GM12878 (cell line): ENCODE results near the gene CSF3R. TPM values are rescaled to one million over a fixed set of nuclear protein-coding genes. Genes with fewer than 3 reads are reported as not detected.

ENCODE experiments used
- ATAC-seq: fragments of 200-7000 bp; cut with Tn5 transposase; 3 replicates; pipeline ENCODE4 v1.9.1; 2020; ENCODE audit warnings: mild to moderate bottlenecking, moderate library complexity
- BruUV-seq: library from RNA; stranded (reverse); fragments of 400-500 nt; replicated peaks from 2 replicates; lab custom pipeline; 2021; lab: Mats Ljungman, UMichigan
- CTCF ChIA-PET: fragments of 300-600 bp; sonication (Branson Sonifier 250); formaldehyde crosslinking; extraction: SDS; loops from one replicate; lab custom pipeline; 2021; ENCODE audit warnings: inconsistent platforms; lab: Yijun Ruan, JAX
- POLR2A ChIA-PET: fragments of 350-600 bp; formaldehyde crosslinking; extraction: SDS; loops from one replicate; lab custom pipeline; 2021; ENCODE audit warnings: inconsistent platforms; lab: Charles Lee
- RAD21 ChIA-PET: fragments of 300-600 bp; sonication (Branson Sonifier 250); formaldehyde crosslinking; loops from one replicate; lab custom pipeline; 2023; ENCODE audit warnings: antibody characterized with exemption; ENCODE audit not compliant: unreplicated experiment; lab: Charles Lee
- SMC1A ChIA-PET: fragments of 300-600 bp; sonication (Branson Sonifier 250); formaldehyde crosslinking; loops from one replicate; lab custom pipeline; 2023; ENCODE audit not compliant: unreplicated experiment, uncharacterized antibody; lab: Charles Lee
- DNase-seq: peaks from one replicate; pipeline ENCODE4 v3.0.0-alpha.2; 2011; ENCODE audit warnings: low read depth, low spot score
- FAIRE-seq: peaks from 3 replicates; lab custom pipeline; 2011; peaks lifted over from hg19 to GRCh38; lab: Jason Lieb, UNC
- H2AFZ ChIP-seq: 2 replicates; pipeline ENCODE4 v1.6.0; 2011; ENCODE audit warnings: low read depth, low read length, control low read depth; ENCODE audit not compliant: control insufficient read depth
- H3K27ac ChIP-seq: 2 replicates; pipeline ENCODE4 v1.5.1; 2011; ENCODE audit warnings: control low read depth; ENCODE audit not compliant: control insufficient read depth, insufficient read depth
- H3K27me3 ChIP-seq, 2 experiments: replicated peaks in 1 of 2; 2 replicates each; pipeline versions ENCODE4 v1.6.0 to v1.6.1; 2011; ENCODE audit warnings: low read length in 1 of 2; ENCODE audit not compliant: control insufficient read depth in 2 of 2, insufficient read depth in 2 of 2
- H3K36me3 ChIP-seq, 2 experiments: 2 replicates each; pipeline ENCODE4 v1.5.1; 2011; ENCODE audit warnings: low read length in 1 of 2; ENCODE audit not compliant: control insufficient read depth in 2 of 2, insufficient read depth in 2 of 2
- H3K4me1 ChIP-seq: 2 replicates; pipeline ENCODE4 v1.6.1; 2011; ENCODE audit warnings: mild to moderate bottlenecking, low read length, moderate library complexity, mixed read lengths; ENCODE audit not compliant: control insufficient read depth, insufficient read depth
- H3K4me2 ChIP-seq: 2 replicates; pipeline ENCODE4 v1.6.0; 2011; ENCODE audit warnings: control low read depth; ENCODE audit not compliant: control insufficient read depth, insufficient read depth
- H3K4me3 ChIP-seq: fragments of 200-600 bp; sonication (generic); 2 replicates; pipeline ENCODE4 v1.5.1; 2016
- H3K79me2 ChIP-seq: 2 replicates; pipeline ENCODE4 v1.6.0; 2011; ENCODE audit warnings: low read length; ENCODE audit not compliant: control insufficient read depth, insufficient read depth
- H3K9ac ChIP-seq: 2 replicates; pipeline ENCODE4 v1.8.0; 2011; ENCODE audit warnings: low read length, control low read depth, mixed read lengths; ENCODE audit not compliant: control insufficient read depth, insufficient read depth
- H3K9me3 ChIP-seq: replicated peaks from 3 replicates; pipeline ENCODE4 v1.5.1; 2011; ENCODE audit warnings: mild to moderate bottlenecking, low read length; ENCODE audit not compliant: control insufficient read depth, insufficient read depth
- H4K20me1 ChIP-seq: 2 replicates; pipeline ENCODE4 v1.6.0; 2011; ENCODE audit not compliant: control insufficient read depth, insufficient read depth
- BACH1 ChIP-seq: fragments of 450-650 bp; IDR thresholded peaks from 2 replicates; pipeline ENCODE4 v1.6.1; 2017; ENCODE audit warnings: mild to moderate bottlenecking, borderline replicate concordance
- CBX3 ChIP-seq: fragments of 200-600 bp; sonication (generic); IDR thresholded peaks from 2 replicates; pipeline ENCODE4 v1.6.1; 2016; ENCODE audit warnings: low read depth, borderline replicate concordance
- CHD2 ChIP-seq: IDR thresholded peaks from 2 replicates; pipeline ENCODE4 v1.6.1; 2011; ENCODE audit warnings: low read depth, low read length, improper control_type of control experiment, borderline replicate concordance
- EGR1 ChIP-seq, 2 experiments: IDR thresholded peaks; 1 replicate in 1 of 2; 2 replicates in 1 of 2; pipeline ENCODE4 v1.6.1; 2011 to 2012; ENCODE audit warnings: low read depth in 2 of 2, low read length in 2 of 2, borderline replicate concordance in 1 of 2, mild to moderate bottlenecking in 1 of 2, moderate library complexity in 1 of 2
- FOS ChIP-seq: IDR thresholded peaks from 3 replicates; pipeline ENCODE4 v1.6.1; 2011; ENCODE audit warnings: borderline replicate concordance; ENCODE audit not compliant: insufficient read length; ENCODE audit errors: extremely low read depth
- IRF4 ChIP-seq: IDR thresholded peaks from 2 replicates; pipeline ENCODE4 v1.6.1; 2011; ENCODE audit warnings: low read depth, low read length
- KAT2A ChIP-seq: conservative IDR thresholded peaks from 2 replicates; pipeline ENCODE4 v1.6.1; 2011; ENCODE audit warnings: low read depth, low read length; ENCODE audit not compliant: control insufficient read depth
- NR2F1 ChIP-seq: fragments of 450-650 bp; conservative IDR thresholded peaks from 2 replicates; pipeline ENCODE4 v1.6.1; 2017; ENCODE audit warnings: mild to moderate bottlenecking
- PRDM15 ChIP-seq: fragments of 450-650 bp; formaldehyde crosslinking; IDR thresholded peaks from 2 replicates; pipeline ENCODE4 v1.4.0; 2020; ENCODE audit warnings: mild to moderate bottlenecking, moderate library complexity
- SMARCA5 ChIP-seq: fragments of 450-650 bp; IDR thresholded peaks from 2 replicates; pipeline ENCODE4 v1.6.1; 2017; ENCODE audit warnings: mild to moderate bottlenecking
- SREBF1 ChIP-seq: IDR thresholded peaks from 2 replicates; pipeline ENCODE4 v1.6.1; 2012; ENCODE audit warnings: mild to moderate bottlenecking, low read length
- SREBF2 ChIP-seq: IDR thresholded peaks from 2 replicates; pipeline ENCODE4 v1.6.1; 2012; ENCODE audit warnings: mild to moderate bottlenecking, low read length
- STAT3 ChIP-seq: IDR thresholded peaks from 2 replicates; pipeline ENCODE4 v1.6.1; 2011; ENCODE audit warnings: low read depth, low read length, improper control_type of control experiment
- ZBTB33 ChIP-seq: fragments of 450-650 bp; IDR thresholded peaks from 2 replicates; pipeline ENCODE4 v1.6.1; 2017; ENCODE audit warnings: mild to moderate bottlenecking
- ZBTB40 ChIP-seq: fragments of 450-650 bp; IDR thresholded peaks from 2 replicates; pipeline ENCODE4 v1.6.1; 2016; ENCODE audit warnings: mild to moderate bottlenecking, moderate library complexity, borderline replicate concordance
- ZNF217 ChIP-seq: fragments of 450-650 bp; IDR thresholded peaks from 2 replicates; pipeline ENCODE4 v1.6.1; 2017; ENCODE audit warnings: antibody characterized with exemption, mild to moderate bottlenecking
- ZNF274 ChIP-seq: IDR thresholded peaks from one replicate; pipeline ENCODE4 v1.8.0; 2011; ENCODE audit not compliant: insufficient read length, insufficient read depth
- WGBS: methylation state at CpG from one replicate; pipeline ENCODE4 v1.1.6; 2016; ENCODE audit warnings: low lambda C conversion rate; ENCODE audit not compliant: insufficient replicate concordance, insufficient coverage; ENCODE audit errors: missing lambda C conversion rate; 5-methylcytosine and 5-hydroxymethylcytosine counted together
- in situ Hi-C: fragments of 300-500 bp; cut with MboI; formaldehyde crosslinking; loops from 9 replicates; pipeline ENCODE4 v1.14.3; 2018; ENCODE audit warnings: mixed read lengths
- intact Hi-C: fragments of 100-400 bp; cut with micrococcal nuclease; formaldehyde crosslinking; loops from one replicate; pipeline ENCODE4 v1.14.2; 2022; ENCODE audit not compliant: unreplicated experiment
- polyA plus RNA-seq, 11 experiments: library from polyadenylated mRNA; depleted of rRNA in 4 of 11; unstranded in 6 of 11; stranded (reverse) in 5 of 11; fragments of >200 nt; fragmentation: Nextera tagmentation in 4 of 11; fragmentation: Illumina TruSeq in 1 of 11; extraction: Ambion mirVana in 4 of 11; extraction: Trizol in 1 of 11; gene quantifications; 1 replicate in 1 of 11; 2 replicates in 10 of 11; pipeline versions ENCODE4 v1.2.1 to v1.2.3, GENCODE V29; 2011 to 2016; ENCODE audit warnings: inconsistent platforms in 2 of 11, missing spikeins in 2 of 11, low read depth in 1 of 11
- total RNA-seq, 4 experiments: library from RNA; depleted of rRNA in 3 of 4; stranded (reverse); fragments of >200 nt in 3 of 4; fragmentation: Illumina TruSeq in 1 of 4; extraction: Trizol in 1 of 4; gene quantifications; 2 replicates each; pipeline versions ENCODE4 v1.2.1 to v1.2.3, GENCODE V29; 2013 to 2021

Gene CSF3R
- total and polyA plus RNA-seq, 10 of the 15 experiments (the other 5 are each of a cell fraction or from before 2014, with no cell fraction given): 0.13 TPM; not detected in 9

GRCh38 chr1:36530261-36530660 lies 47.5 kb upstream of the CSF3R start:
- no peak overlapping the region for H3K4me2 ChIP-seq
- no peak overlapping the region for H2AFZ ChIP-seq
- intact Hi-C loops: no loop called here
- no peaks in the 10 kb centered on the region for H3K4me1 ChIP-seq
- H3K79me2 ChIP-seq: no peaks in the 10 kb centered on the region
- no TSS peak for BruUV-seq
- ChIA-PET SMC1A (no interaction called here), CTCF (no interaction called here), POLR2A (no interaction called here), RAD21 (no interaction called here)
- H3K9me3 ChIP-seq: no peaks in the 10 kb centered on the region
- no peaks in the 10 kb centered on the region for H3K27me3 ChIP-seq
- in situ Hi-C loops: no loop called here
- H4K20me1 ChIP-seq: no peaks in the 10 kb centered on the region
- no peak overlapping the region for H3K27ac ChIP-seq
- no peak for DNase-seq
- no peaks in the 10 kb centered on the region for H3K36me3 ChIP-seq
- no peak for FAIRE-seq
- no peak overlapping the region for H3K4me3 ChIP-seq
- WGBS: 10% methylated on average over 7 of the region's 7 CpGs
- ATAC-seq: no peak
- no peak overlapping the region for H3K9ac ChIP-seq
- TF ChIP-seq NR2F1 (no peak), STAT3 (no peak), ZBTB33 (no peak), KAT2A (no peak), FOS (no peak), SMARCA5 (no peak), IRF4 (no peak), SREBF1 (no peak), CHD2 (no peak), SREBF2 (no peak), ZNF274 (no peak), BACH1 (no peak), ZBTB40 (no peak), EGR1 (IDR thresholded peaks at IDR 0.05; ENCODE audit: borderline replicate concordance in 1 of 2, low read depth in 2 of 2, low read length in 2 of 2) (no peak), PRDM15 (CRISPR knock-in tag) (no peak), ZNF217 (no peak), CBX3 (no peak)
